Upper lobe of left lung (tissue), 6 donors: ENCODE data around the gene GPATCH8. TPM values are rescaled to one million over a fixed set of nuclear protein-coding genes. Genes with fewer than 3 reads are reported as not detected.

Experiments used
- ATAC-seq, 2 donors: fragments of 200-7000 bp; cut with Tn5 transposase; one replicate each; pipeline ENCODE4 v1.9.1; 2022; ENCODE audit warnings: mild to moderate bottlenecking in 2 of 2, moderate library complexity in 2 of 2; ENCODE audit not compliant: low FRiP score in 2 of 2
- DNase-seq, 2 donors: peaks; one replicate each; pipeline ENCODE4 v3.0.0-alpha.2; 2019 to 2020
- H3K27ac ChIP-seq, 4 donors: fragments of 200-600 bp; sonication (generic); one replicate each; pipeline ENCODE4 v1.5.1; 2016 to 2019
- H3K27me3 ChIP-seq, 4 donors: fragments of 200-600 bp; sonication (generic); one replicate each; pipeline ENCODE4 v1.5.1; 2017 to 2019
- H3K36me3 ChIP-seq, 4 donors: fragments of 200-600 bp; sonication (generic); one replicate each; pipeline ENCODE4 v1.5.1; 2016 to 2019
- H3K4me1 ChIP-seq, 4 donors: fragments of 200-600 bp; sonication (generic); one replicate each; pipeline ENCODE4 v1.5.1; 2018 to 2019
- H3K4me3 ChIP-seq, 4 donors: fragments of 200-600 bp; sonication (generic); one replicate each; pipeline ENCODE4 v1.5.1; 2017 to 2019; ENCODE audit warnings: mild to moderate bottlenecking in 2 of 4, moderate library complexity in 1 of 4
- H3K9me3 ChIP-seq, 4 donors: fragments of 200-600 bp; sonication (generic); one replicate each; pipeline ENCODE4 v1.5.1; 2018 to 2019
- EP300 ChIP-seq, 4 donors: sonication (generic); formaldehyde crosslinking; IDR thresholded peaks; one replicate each; pipeline ENCODE4 v1.5.1; 2017; ENCODE audit warnings: antibody characterized with exemption in 4 of 4, control low read depth in 2 of 4
- POLR2A ChIP-seq, 4 donors: fragments of 450-650 bp; IDR thresholded peaks; one replicate each; pipeline ENCODE4 v1.5.1; 2016 to 2017; ENCODE audit warnings: antibody characterized with exemption in 4 of 4, mild to moderate bottlenecking in 2 of 4
- POLR2AphosphoS5 ChIP-seq, 2 donors: sonication (generic); formaldehyde crosslinking; IDR thresholded peaks; one replicate each; pipeline ENCODE4 v1.5.1; 2017; ENCODE audit warnings: antibody characterized with exemption in 2 of 2
- WGBS, 2 donors: methylation state at CpG; one replicate each; pipeline ENCODE4 v1.1.5; 2017 to 2018; 5-methylcytosine and 5-hydroxymethylcytosine counted together
- total RNA-seq, 6 donors: library from RNA; depleted of rRNA in 4 of 6; stranded (reverse); fragments of >200 nt in 4 of 6; gene quantifications; one replicate each; pipeline versions ENCODE4 v1.1.0 to v1.2.1, GENCODE V29; 2016 to 2021
- TF ChIP-seq, protein P1 (sequence below), 6 experiments: fragments of 450-650 bp in 4 of 6; fragments of 200-600 bp in 2 of 6; sonication (generic) in 2 of 6; IDR thresholded peaks; one replicate each; pipeline ENCODE4 v1.5.1; 2016 to 2019; ENCODE audit warnings: antibody characterized with exemption in 6 of 6
- donor health status: DM: no; HTN: no; CAD: no; lungs with moderate emphysema.
- donor health status: DM: no; HTN: yes; CAD: no; lungs with severe emphysema.

GPATCH8 gene
- total RNA-seq, 6 donors from 2014 or later = 27.2 to 74.5 (median 44.1) TPM

DNA sequence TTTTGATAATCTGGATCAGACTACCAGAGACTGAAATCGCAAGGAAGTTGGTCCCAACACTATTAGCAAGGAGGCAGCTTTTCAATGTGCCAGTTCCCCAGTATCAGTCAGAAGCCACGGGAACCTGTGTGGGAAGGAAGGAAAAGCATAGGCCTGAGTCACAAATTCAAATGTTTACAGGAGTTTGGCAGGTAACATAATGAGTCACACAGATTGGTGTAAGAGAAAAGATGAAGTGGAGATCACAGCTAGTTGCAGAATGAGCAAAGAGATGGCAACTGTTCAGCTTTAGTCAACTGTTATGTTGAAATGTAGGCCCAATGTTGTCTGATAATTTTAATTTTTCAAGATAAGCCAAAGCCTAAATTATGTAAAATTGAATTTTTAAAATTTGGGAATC lies 85.7 kb downstream of the GPATCH8 start:
- TF ChIP-seq EP300 (IDR thresholded peaks at IDR 0.05) (no peak), POLR2A (IDR thresholded peaks at IDR 0.05) (no peak), POLR2AphosphoS5 (IDR thresholded peaks at IDR 0.05) (no peak)
- TF ChIP-seq, protein P1, sequence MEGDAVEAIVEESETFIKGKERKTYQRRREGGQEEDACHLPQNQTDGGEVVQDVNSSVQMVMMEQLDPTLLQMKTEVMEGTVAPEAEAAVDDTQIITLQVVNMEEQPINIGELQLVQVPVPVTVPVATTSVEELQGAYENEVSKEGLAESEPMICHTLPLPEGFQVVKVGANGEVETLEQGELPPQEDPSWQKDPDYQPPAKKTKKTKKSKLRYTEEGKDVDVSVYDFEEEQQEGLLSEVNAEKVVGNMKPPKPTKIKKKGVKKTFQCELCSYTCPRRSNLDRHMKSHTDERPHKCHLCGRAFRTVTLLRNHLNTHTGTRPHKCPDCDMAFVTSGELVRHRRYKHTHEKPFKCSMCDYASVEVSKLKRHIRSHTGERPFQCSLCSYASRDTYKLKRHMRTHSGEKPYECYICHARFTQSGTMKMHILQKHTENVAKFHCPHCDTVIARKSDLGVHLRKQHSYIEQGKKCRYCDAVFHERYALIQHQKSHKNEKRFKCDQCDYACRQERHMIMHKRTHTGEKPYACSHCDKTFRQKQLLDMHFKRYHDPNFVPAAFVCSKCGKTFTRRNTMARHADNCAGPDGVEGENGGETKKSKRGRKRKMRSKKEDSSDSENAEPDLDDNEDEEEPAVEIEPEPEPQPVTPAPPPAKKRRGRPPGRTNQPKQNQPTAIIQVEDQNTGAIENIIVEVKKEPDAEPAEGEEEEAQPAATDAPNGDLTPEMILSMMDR (IDR thresholded peaks at IDR 0.05) = no peak
- no peaks in the 10 kb centered on the region for H3K9me3 ChIP-seq
- no peak for ATAC-seq

DNA sequence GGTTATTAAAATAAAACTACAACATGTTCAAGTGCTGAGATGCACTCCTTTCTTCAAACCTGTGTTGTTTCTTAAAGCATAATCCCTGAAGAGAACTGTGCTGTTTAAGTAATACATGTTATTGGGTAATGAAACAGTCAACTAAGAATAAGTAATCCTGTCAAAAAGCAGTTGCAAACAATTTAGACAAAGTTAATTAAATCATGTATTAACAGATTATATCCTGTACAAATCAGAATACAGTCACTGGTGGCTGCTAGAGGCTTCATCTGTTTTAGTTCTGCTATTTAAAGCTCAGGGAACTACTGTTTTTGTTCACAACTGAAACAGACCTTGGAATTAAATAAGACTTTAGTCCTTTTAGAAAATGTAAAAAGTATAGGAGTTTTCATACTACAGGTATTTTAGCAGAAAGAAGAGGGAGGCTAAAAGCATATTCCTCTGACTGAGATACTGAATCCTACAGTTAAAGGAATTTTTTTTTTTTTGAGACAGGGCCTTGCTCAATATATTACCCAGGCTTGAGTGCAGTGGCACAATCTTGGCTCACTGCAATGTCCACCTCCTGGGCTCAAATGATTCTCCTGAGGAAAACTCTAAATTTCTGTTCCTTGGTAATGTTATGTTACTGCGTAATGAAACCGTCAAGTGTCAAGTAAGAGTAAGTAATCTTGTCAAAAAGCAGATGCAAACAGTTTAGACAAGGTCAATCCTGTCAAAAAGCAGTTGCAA lies 86.5 kb downstream of the GPATCH8 start:
- Histone ChIP-seq H3K36me3 (peaks cover 0 to 60% (median 13%) of the 10 kb centered on the region in 4 donors), H3K9me3 (no peaks in the 10 kb centered on the region), H3K4me3 (no peak overlapping the region), H3K4me1 (no peaks in the 10 kb centered on the region), H3K27ac (no peak overlapping the region), H3K27me3 (no peaks in the 10 kb centered on the region)
- ATAC-seq (no peak), DNase-seq (no peak)
- TF ChIP-seq, protein P1 (IDR thresholded peaks at IDR 0.05) = no peak
- TF ChIP-seq POLR2A (IDR thresholded peaks at IDR 0.05) (no peak), POLR2AphosphoS5 (IDR thresholded peaks at IDR 0.05) (no peak), EP300 (IDR thresholded peaks at IDR 0.05) (no peak)
- WGBS, 2 donors = 95 to 96% methylated on average over 2 of the region's 2 CpGs

More for the DNA sequence above, 85.7 kb downstream of the GPATCH8 start:
- peaks cover 0 to 68% (median 18%) of the 10 kb centered on the region in 4 donors for H3K36me3 ChIP-seq
- 73 to 77% methylated on average over 2 of the region's 2 CpGs for WGBS, 2 donors
- H3K27ac ChIP-seq = no peak overlapping the region
- no peaks in the 10 kb centered on the region for H3K4me1 ChIP-seq
- H3K27me3 ChIP-seq = no peaks in the 10 kb centered on the region
- H3K4me3 ChIP-seq = no peak overlapping the region
- no peak for DNase-seq

DNA sequence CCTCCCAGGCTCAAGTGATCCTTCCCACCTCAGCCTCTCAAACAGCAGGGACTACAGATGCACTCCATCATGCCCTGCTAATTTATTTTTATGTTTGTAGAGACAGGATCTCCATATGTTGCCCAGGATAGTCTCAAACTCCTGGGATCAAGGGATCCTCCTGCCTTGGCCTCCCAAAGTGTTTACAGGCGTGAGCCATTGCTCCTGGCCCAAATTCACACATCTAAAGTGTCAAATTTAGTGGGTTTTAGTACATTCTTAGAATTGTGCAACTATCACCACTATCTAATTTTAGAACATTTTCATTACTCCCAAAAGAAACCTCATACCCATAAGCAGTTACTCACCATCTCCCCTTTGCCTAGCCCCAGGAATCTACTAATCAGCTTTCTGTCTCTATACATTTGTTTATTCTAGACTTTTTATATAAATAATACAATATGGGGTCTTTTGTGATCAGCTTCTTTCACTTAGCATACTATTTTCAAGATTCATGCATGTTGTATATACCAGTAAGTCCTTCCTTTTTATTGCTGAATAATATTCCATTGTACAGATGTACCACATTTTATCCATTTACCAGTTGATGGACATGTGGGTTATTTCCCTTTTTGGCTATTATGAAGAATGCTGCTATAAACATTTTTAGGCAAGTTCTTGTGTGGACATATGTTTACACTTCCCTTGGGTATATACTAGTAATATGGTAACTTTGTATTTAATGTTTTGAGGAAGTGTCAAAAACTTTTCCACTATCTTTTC lies 88.6 kb downstream of the GPATCH8 start:
- WGBS, 2 donors = 82 to 94% methylated on average over 1 of the region's 1 CpG
- DNase-seq = no peak

DNA sequence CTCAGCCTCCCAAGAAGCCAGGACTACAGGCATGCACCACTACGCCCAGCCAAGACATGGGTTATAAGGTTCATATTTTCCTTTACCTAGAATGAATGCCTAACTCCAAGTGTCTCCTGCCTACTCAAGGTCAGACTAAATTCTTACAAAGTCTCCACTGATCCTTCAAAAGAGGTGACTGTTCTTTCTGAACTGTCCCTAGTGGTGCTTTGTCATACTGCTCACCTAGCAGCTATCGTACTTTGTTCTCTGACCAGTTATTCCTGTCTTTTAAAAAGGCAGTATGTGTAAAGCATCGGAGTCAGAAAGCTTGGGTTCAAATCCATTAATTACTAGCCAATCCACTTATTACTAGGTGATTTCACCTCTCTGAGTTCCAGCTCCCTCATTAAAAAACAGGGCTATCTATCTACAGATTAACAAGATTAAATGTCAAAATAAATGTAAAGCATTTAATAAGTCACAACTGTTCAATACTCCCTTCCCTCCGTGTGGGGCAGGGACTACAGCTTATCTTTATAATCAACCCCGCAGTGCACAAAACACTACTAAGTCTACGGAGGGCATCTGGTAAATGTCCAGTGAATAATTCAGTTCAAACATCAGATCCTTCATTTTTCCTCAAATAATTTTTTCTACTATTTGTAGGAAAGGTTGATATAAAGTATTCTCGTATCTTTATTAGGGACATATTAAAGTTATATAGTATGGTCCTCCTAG lies 93.7 kb downstream of the GPATCH8 start:
- no peaks in the 10 kb centered on the region for H3K9me3 ChIP-seq
- H3K4me1 ChIP-seq = no peaks in the 10 kb centered on the region
- TF ChIP-seq, protein P1 (IDR thresholded peaks at IDR 0.05) = no peak
- TF ChIP-seq POLR2A (IDR thresholded peaks at IDR 0.05) = no peak
- no peaks in the 10 kb centered on the region for H3K27me3 ChIP-seq
- no peak overlapping the region for H3K4me3 ChIP-seq
- no peak overlapping the region for H3K27ac ChIP-seq
- ATAC-seq (no peak), DNase-seq (no peak)
- 88 to 90% methylated on average over 7 of the region's 7 CpGs for WGBS, 2 donors
- peaks cover 2 to 11% (median 8%) of the 10 kb centered on the region in 4 donors for H3K36me3 ChIP-seq

More for the DNA sequence above, 88.6 kb downstream of the GPATCH8 start:
- no peak for ATAC-seq
- Histone ChIP-seq H3K4me3 (no peak overlapping the region), H3K27ac (no peak overlapping the region), H3K27me3 (no peaks in the 10 kb centered on the region), H3K4me1 (no peaks in the 10 kb centered on the region), H3K9me3 (no peaks in the 10 kb centered on the region), H3K36me3 (peaks cover 0 to 41% (median 5%) of the 10 kb centered on the region in 4 donors)
- TF ChIP-seq, protein P1 (IDR thresholded peaks at IDR 0.05) = no peak
- TF ChIP-seq POLR2AphosphoS5 (IDR thresholded peaks at IDR 0.05) (no peak), EP300 (IDR thresholded peaks at IDR 0.05) (no peak), POLR2A (IDR thresholded peaks at IDR 0.05) (no peak)
